ENCODE measurements around the gene BRCC3.
"Not testable (repeated sequence)": the region's sequence is repeated elsewhere in the genome, so short reads cannot be mapped to it uniquely, and the experiment has no call there.

DNA sequence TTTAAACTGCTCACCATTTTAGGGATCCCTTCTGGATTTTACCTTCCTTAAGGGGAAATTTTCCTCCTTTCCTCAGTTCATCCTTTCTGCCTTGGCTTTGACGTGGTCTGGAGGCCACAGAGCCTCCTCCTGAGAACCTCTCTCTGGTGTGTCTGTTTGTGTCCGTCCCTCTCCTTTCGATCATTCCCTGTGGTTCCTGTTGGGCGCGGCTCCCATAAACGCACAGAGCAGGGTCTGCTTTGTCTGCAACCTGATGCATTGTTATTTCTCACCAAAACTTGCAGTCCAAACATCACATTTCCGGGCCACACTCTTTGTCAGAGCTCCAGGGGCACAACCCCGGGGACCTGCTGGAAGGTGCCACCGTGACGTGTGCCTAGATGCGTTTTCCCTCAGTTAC lies 76.9 kb downstream of the BRCC3 start:
- TF ChIP-seq CTCF, POLR2A (IDR thresholded peaks at IDR 0.05): not testable (repeated sequence)
